Measurements from ENCODE around the gene CEP70.

- TF ChIP-seq PAX5 (IDR thresholded peaks at IDR 0.05; ENCODE audit: insufficient read depth, low read length, severe bottlenecking) (no peak), POLR2A (IDR thresholded peaks at IDR 0.05; ENCODE audit: low read depth, low read length) (no peak), POLR2AphosphoS5 (IDR thresholded peaks at IDR 0.05; ENCODE audit: low read depth, low read length) (no peak), SPI1 (IDR thresholded peaks at IDR 0.05; ENCODE audit: low read depth, low read length) (no peak)
Measured at GRCh38 chr3:138624518-138624917, 30.5 kb upstream of the CEP70 start.
